T-helper 22 cell (primary cell): ENCODE data around the gene MSH4.
"Not testable (repeated sequence)": the region's sequence is repeated elsewhere in the genome, so short reads cannot be mapped to it uniquely, and the experiment has no call there.

Experiments
- DNase-seq: peaks from one replicate; pipeline ENCODE4 v3.0.0-alpha.2; 2020; ENCODE audit warnings: low read depth

Gene MSH4

DNA sequence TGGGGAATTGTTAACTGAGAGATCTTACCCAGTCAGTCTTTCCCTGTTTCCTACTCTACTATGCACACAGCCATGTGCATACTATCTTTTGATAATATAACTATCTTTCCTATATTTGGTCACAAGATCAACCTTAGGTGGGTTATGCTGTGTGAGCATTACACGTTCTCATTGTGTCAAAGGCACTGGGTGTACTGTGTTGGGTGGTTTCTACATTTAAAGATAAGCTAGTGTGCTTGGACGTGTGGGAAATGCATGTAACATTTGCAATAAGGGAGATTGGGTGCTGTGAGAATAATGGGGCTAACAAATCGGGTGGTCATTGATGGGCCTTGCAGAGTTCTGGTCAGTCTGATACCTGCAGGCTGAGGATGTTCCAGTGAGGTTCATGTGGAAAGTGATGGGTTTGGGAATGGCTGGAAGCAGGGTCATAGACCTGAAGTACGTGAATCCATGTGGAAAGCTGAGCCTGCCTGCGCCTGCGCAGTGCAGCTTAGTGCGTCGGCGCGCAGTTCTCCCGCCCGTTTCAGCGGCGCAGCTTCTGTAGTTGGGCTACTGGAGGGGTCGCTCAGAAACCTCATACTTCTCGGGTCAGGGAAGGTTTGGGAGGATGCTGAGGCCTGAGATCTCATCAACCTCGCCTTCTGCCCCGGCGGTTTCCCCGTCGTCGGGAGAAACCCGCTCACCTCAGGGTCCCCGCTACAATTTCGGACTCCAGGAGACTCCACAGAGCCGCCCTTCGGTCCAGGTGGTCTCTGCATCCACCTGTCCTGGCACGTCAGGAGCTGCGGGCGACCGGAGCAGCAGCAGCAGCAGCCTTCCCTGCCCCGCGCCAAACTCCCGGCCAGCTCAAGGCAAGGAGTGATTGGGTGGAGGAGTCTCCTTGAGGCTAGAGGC, at the start of gene MSH4:
MSH4 (plus strand) TSS at position 507 of the 897 bp plus-strand sequence; CDS start at position 611, 104 bp downstream.
- DNase-seq: no peak

DNA sequence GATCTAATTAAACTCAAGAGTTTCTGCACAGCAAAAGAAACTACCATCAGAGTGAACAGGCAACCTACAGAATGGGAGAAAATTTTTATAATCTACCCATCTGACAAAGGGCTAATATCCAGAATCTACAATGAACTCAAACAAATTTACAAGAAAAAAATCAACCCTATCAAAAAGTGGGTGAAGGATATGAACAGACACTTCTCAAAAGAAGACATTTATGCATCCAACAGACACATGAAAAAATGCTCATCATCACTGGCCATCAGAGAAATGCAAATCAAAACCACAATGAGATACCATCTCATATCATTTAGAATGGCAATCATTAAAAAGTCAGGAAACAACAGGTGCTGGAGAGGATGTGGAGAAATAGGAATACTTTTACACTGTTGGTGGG, 39.5 kb upstream of the MSH4 start:
- not testable (repeated sequence) for DNase-seq

DNA sequence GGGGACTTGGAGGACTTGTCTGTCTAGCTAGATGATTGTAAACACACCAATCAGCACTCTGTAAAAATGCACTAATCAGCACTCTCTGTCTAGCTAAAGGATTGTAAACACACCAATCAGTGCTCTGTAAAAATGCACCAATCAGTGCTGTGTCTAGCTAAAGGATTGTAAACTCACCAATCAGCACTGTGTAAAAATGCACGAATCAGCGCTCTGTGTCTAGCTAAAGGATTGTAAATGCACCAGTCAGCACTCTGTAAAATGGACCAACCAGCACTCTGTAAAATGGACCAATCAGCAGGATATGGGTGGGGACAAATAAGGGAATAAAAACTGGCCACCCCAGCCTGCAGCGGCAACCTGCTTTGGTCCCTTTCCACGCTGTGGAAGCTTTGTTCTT, 38.1 kb upstream of the MSH4 start:
- DNase-seq: not testable (repeated sequence)

DNA sequence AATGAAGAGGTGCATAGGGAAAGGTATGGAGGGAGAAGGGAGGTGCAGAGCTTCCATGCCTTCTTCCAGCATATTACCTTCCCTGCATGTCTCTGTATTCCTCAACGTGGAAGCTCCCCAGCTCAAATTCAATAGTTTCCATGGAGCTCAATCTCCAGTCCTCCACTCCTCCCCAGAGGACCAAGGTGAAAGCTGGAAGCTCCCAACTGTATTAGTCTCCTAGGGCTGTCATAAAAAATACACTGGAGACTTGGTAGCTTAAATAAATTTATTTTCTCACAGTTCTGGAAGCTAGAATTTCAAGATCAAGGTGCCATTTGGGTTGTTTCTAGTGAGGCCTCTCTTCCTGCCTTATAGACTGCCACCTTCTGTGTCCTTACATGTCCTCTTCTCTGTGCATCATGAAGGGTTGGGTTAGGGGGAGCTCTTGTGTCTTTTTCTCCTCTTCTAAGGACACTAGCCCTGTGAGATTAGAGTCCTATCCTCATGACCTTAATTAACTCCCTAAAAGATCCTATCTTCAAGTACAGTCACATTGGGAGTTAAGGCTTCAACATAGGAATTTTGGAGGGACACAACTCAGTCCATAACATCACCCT, 32.5 kb upstream of the MSH4 start:
- DNase-seq: no peak

DNA sequence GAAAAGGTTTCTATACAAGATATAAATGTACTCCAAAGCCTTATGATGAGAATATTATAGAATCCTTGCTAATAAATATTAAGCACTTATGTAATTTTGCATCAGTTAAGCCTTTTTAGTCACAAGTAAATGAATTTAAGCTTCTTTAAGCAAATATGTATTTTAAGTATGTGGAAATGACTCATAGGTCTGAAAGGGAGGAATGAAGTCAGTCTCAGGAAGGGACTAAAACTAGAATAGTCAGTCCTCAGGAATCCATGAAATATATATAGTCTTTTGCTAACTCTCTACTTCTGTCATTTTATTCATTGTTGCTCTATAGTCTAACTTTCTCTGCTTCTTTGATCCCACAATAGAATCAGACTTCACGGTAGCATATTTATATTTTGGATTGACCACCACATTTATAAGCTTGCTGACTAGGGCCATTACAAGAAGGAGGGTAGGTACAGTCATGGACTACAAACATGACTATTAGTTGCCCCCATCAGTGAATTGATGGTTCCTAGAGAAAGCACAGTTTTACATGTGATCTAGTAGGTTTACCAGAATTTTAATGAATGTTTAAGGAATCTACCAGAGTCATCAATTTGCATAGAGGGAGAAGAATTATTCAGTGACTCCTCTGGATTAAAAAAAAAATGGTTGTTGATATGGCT, 30.9 kb upstream of the MSH4 start:
- no peak for DNase-seq

DNA sequence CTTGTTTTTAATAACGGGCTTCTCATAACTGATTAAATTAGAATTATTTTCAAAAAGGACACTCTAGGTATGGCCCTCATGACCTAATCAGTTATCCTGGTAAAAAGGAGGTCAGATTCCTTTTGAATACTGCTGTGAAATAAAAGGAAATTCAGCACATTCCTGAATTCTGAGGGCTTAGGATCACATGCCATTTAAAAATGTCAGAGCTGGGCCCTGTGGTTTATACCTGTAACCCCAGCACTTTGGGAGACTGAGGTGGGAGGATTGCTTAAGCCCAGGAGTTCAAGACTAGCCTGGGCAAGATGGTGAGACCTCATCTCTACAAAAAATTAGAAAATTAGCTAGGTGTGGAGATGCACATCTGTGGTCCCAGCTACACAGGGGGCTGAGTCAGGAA, 28.7 kb upstream of the MSH4 start:
- DNase-seq: no peak

DNA sequence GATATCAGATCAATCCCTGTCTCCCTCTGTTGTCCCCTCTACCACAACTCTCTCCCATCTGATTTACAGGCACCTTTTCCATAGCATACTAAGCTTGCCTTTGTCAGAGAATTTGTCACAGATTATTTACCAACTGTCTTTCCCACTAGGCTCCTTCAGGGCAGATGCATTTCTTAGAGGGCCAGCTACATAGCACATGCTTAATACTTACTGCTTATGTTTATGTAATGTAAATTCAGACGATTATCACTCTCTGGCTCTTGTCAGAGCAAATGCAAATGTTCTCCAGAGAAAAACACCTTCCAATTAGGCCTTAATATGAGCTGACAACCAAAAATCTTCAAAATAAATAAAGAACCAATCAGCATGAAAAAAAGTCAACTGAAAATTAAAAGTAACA, 25.9 kb upstream of the MSH4 start:
- no peak for DNase-seq

DNA sequence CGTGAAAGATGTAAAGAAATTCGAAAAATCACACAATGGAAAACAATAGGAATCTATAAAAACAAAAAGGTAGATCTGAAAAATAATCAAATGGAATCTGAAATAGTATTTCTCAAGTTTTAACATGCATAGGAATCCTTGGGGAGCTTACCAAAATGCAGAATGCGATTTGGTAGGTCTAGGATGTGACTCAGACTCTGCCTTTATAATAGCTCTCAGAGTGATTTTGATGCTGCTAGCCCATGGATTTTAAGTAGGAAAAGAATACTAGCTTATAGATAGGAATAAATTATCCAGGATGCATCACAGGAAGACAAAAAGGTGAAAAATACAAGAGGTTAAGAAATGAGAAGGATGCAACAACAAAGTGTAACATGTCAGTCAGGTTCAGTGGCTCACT, 24.7 kb upstream of the MSH4 start:
- DNase-seq: no peak

DNA sequence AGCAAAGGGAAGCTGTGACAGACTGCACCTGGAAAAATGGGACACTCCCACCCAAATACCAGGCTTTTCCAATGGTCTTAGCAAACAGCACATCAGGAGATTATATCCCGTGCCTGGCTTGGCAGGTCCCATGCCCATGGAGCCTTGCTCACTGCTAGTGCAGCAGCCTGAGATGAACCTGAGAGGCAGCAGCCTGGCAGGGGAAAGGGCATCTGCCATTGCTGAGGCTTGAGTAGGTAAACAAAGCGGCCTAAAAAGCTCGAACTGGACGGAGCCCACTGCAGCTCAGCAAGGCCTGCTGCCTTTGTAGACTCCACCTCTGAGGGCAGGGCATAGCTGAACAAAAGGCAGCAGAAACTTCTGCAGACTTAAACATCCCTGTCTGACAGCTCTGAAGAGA, 18.9 kb upstream of the MSH4 start:
- DNase-seq: not testable (repeated sequence)

DNA sequence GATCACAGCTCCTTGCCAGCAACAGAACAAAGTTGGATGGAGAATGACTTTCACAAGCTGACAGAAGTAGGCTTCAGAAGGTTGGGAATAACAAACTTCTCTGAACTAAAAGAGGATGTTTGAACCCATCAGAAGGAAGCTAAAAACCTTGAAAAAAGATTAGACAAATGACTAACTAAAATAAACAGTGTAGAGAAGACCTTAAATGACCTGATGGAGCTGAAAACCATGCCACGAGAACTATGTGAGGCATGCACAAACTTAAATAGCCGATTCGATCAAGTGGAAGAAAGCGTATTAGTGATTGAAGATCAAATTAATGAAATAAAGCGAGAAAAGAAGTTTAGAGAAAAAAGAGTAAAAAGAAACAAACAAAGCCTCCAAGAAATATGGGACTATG, 18.0 kb upstream of the MSH4 start:
- not testable (repeated sequence) for DNase-seq

DNA sequence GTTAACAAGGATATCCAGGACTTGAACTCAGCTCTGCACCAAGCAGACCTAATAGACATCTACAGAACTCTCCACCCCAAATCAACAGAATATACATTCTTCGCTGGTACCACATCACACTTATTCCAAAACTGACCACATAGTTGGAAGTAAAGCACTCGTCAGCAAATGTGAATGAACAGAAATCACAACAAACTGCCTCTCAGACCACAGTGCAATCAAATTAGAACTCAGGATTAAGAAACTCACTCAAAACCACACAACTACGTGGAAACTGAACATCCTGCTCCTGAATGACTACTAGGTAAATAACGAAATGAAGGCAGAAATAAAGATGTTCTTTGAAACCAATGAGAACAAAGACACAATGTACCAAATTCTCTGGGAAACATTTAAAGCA, 16.5 kb upstream of the MSH4 start:
- DNase-seq: not testable (repeated sequence)

DNA sequence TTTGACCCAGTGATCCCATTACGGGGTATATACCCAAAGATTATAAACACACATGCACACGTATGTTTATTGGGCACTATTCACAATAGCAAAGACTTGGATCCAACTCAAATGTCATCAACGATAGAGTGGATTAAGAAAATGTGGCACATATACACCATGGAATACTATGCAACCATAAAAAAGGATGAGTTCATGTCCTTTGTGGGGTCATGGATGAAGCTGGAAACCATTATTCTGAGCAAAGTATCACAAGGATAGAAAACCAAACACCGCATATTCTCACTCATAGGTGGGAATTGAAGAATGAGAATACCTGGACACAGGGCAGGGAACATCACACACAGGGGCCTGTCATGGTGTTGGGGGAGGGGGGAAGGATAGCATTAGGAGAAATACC, 12.8 kb upstream of the MSH4 start:
- DNase-seq: not testable (repeated sequence)

DNA sequence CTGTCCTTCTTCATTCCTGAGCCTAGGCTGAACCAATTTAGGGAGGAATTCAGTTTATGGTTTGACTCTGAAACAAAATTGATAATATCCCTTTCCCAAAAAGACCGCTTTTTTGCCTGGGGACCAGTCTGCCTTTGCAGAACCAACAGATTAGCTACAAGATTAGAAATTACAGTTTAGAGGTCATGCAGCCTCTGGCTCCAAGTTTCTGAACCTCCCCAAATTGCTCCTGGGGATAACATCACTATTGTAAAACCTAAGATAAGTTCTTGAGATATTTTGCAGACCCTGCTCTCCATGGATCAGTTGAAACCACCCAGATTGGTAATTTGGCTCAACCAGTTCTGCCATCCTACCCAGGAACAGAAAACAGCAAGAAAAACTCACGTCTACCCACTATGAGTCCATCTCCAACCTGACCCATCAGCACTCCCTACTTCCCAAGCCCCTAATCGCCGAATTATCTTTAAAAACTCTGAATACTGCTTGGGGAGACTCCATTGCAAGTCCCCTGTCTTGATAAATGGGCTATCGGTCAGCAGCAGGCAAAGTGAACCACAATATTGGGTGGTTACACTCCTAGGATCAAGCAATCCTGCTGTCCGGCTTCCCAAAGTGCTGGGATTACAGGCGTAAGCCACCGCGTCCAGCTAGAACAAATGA, 11.2 kb upstream of the MSH4 start:
- no peak for DNase-seq

DNA sequence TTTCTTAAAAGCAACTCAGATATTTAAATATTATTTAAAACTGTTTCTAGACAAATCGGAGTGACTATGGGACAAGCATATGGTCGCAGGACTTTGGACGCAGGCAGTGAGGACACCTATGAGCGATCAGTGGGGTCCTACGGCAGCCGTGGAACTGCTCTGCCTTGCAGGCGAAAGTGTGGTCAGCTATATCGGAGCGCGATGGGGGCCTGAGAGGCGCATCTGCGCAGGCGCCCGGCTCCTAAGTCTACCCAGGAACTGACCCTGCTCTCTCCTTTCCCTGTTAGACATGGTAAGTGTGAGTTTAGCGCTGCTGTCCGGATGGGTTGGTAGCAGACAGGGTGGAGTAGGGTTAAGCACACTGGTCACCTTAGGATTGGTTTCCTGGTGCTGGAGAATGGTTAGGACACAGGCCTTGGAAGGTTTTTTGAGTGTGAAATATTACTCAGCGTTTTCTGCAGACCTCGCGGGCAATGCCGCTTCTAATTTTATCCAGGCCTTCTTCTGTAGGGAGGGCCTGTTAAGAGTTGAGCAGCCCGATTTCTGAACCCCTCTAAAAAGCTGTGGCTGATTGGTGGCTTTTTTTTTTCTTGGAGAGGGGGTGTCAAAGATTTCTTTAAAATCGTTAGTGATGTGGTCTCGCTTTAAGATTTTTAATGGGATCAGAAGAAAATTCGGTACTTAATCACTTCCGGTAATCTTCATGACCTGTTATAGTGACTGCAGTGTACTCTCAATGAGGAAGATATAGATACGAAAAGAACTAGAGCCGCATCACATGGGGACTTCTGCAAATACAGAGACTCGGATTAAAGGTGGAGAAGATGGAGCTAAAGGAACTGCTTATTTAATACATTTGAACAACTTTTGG, 10.5 kb upstream of the MSH4 start, which contains the start of gene RABGGTB:
RABGGTB (plus strand) TSS at position 274 of the 871 bp plus-strand sequence; CDS start at position 290, 16 bp downstream.
- peak; percentile 81 for DNase-seq

DNA sequence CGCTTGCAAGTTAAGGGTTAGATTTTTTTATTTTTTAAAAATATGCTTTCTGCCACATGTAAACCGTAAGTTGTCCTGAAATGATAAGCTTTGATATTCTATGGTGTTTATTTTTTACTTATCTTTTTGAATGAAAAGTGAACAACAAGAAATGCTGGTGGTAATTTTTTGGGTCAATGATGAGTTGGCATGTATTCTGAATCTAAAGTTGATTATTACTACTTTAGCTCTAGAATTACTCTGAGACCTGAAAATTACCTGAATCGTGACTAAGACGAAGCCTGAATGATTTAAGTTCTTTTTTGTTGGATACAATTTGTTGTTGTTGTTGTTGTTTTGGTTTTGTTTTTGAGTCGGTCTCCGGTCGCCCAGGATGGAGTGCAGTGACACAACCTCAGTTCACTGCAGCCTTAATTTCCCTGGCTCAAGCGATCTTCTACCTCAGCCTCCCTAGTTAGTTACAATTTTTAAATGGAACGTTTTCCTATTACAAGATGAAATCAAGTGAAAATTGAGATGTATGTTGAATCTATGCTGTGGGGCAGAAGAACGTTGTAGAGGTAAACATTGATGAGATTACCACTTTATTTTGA, 9.7 kb upstream of the MSH4 start:
- no peak for DNase-seq

DNA sequence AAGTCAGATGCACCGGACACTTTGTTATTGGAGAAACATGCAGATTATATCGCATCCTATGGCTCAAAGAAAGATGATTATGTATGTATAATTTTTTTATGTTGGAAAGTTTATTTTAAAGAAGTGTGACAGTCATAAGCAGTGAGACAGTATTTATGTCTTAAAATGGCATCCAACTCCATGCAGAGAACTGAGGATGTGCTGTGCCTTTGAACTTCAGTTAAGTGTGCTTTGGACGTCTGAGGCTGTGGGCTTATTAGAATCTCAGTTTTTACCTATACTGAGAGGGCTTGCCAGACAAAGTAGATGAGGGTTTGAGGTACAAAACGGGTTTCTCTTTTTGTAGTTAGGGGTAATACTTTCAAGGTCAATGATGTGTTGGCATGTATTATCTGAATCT, 9.2 kb upstream of the MSH4 start:
- DNase-seq: no peak

DNA sequence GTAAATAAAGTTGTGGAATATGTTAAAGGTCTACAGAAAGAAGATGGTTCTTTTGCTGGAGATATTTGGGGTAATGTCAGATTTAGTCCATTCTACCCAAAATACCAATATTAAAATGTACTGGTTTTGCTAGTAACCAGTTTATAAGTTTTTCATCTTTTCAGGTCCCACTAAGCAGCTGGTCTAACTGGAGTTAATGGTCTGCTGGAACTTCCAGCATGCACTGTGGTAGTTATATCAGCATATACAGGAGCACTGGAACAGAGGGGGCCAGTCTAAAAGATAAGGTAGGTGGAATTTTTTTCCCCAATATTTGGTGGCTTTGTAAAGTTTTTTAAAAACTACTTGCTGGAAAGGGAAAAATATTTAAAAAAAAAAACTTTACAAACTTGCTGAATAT, 6.7 kb upstream of the MSH4 start:
- no peak for DNase-seq

DNA sequence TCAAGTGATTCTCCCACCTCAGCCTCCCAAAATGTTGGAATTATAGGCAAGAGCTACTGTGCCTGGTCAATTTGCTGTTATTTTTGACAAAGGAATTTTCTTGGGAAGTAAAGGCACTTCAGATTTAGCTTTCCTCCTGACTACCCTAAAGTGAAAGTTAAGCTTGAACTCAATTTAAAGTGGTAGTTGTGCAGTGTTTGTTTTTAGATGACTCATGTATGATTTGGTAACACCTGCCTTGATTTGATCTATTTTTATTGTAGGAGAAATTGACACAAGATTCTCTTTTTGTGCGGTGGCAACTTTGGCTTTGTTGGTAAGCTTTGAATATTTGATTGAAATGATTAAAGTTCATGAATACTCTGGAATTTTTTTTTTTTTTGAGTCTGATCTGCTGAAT, 5.7 kb upstream of the MSH4 start:
- DNase-seq: no peak

DNA sequence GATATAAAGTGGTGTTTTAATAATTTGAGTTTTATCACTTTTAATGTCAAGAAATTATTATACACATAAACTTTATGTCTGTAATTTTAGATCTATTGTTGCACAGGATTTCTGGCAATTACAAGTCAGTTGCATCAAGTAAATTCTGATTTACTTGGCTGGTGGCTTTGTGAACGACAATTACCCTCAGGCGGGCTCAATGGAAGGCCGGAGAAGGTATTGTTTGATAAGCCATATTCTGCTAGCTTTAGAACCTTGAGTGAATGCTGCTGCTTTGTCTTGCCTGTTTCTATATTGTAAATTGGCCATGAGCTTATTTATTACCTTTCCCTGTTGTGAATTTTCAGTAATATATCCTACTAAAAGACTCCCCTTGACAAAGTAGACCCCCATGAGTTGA, 4.6 kb upstream of the MSH4 start:
- DNase-seq: no peak

DNA sequence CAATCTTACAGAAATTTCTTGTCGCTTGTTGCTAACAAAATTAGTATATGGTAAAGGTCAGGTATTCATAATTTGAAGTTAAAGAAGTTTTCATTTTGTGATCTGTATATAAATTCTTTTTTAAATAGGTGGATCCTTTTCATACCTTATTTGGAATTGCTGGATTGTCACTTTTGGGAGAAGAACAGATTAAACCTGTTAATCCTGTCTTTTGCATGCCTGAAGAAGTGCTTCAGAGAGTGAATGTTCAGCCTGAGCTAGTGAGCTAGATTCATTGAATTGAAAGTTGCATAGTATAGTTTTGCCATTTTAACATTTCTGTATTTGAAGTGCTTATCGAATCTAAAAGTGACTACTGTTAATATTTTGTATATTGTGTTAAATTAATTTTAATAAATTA, 2.3 kb upstream of the MSH4 start:
- no peak for DNase-seq

DNA sequence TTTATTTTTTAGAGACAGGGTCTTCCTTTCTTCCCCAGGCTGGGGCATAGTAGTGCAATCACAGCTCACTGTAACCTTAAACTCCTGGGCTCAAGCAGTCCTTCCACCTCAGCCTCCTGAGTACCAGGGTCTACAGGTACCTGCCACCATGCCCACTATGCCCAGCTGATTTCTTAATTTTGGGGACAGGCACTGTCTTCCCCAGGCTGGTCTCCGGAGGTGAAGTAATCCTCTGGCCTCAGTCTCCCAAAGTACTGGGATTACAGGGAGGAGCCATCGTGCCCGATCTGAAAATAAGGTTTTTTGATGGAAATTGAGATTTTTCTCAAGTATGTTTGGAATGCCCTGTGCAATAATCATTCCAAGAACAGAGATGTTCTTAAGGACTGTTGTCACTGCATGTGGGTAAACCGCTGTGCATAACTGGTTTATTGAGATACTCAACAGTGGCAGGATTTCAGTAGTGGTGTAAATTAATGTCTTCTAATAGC, 934 bp upstream of the MSH4 start:
- no peak for DNase-seq
